Hepatic stellate cell (primary cell): ENCODE measurements around the gene MBOAT2.
A peak's percentile ranks its signal among the peaks of the same experiment; 100 is the strongest.
"Not testable (repeated sequence)": the region's sequence is repeated elsewhere in the genome, so short reads cannot be mapped to it uniquely, and the experiment has no call there.

Experiments
- DNase-seq: peaks from one replicate; pipeline ENCODE4 v3.0.0; 2011; ENCODE audit warnings: low spot score

Gene MBOAT2

GRCh38 chr2:8895087-8895912 lies 108.2 kb downstream of the MBOAT2 start:
- not testable (repeated sequence) for DNase-seq

GRCh38 chr2:8893978-8894820 lies 109.3 kb downstream of the MBOAT2 start:
- DNase-seq: no peak

GRCh38 chr2:8893474-8893873 lies 110.0 kb downstream of the MBOAT2 start:
- DNase-seq: no peak

- DNase-seq: no peak
Observed at GRCh38 chr2:8892111-8892510, 111.4 kb downstream of the MBOAT2 start.

- DNase-seq: no peak
Observed at GRCh38 chr2:8889978-8890377, 113.5 kb downstream of the MBOAT2 start.

GRCh38 chr2:8888963-8889362 lies 114.5 kb downstream of the MBOAT2 start:
- DNase-seq: no peak

- DNase-seq: no peak
Observed at GRCh38 chr2:8886876-8887275, 116.6 kb downstream of the MBOAT2 start.

GRCh38 chr2:8886202-8886518 lies 117.3 kb downstream of the MBOAT2 start:
- no peak for DNase-seq

- no peak for DNase-seq
Observed at GRCh38 chr2:8885449-8886201, 117.9 kb downstream of the MBOAT2 start.

GRCh38 chr2:8884812-8885211 lies 118.7 kb downstream of the MBOAT2 start:
- DNase-seq: no peak

GRCh38 chr2:8882094-8882493 lies 121.4 kb downstream of the MBOAT2 start:
- DNase-seq: peak; percentile 14

- DNase-seq: no peak
Observed at GRCh38 chr2:8877894-8878293, 125.6 kb downstream of the MBOAT2 start.

GRCh38 chr2:8877332-8877731 lies 126.2 kb downstream of the MBOAT2 start:
- no peak for DNase-seq

- DNase-seq: no peak
Observed at GRCh38 chr2:8876628-8877027, 126.9 kb downstream of the MBOAT2 start.

GRCh38 chr2:8872821-8873432 lies 130.6 kb downstream of the MBOAT2 start:
- peak; percentile 42 for DNase-seq

GRCh38 chr2:8870441-8870840 lies 133.0 kb downstream of the MBOAT2 start:
- no peak for DNase-seq

- DNase-seq: no peak
Observed at GRCh38 chr2:8867363-8867762, 136.1 kb downstream of the MBOAT2 start.

- no peak for DNase-seq
Observed at GRCh38 chr2:8863331-8863953, 140.0 kb downstream of the MBOAT2 start.

GRCh38 chr2:8862230-8862629 lies 141.3 kb downstream of the MBOAT2 start:
- no peak for DNase-seq

GRCh38 chr2:8861797-8862196 lies 141.7 kb downstream of the MBOAT2 start:
- DNase-seq: no peak

- DNase-seq: no peak
Observed at GRCh38 chr2:8860239-8860638, 143.2 kb downstream of the MBOAT2 start.

- DNase-seq: no peak
Observed at GRCh38 chr2:8858910-8859309, 144.6 kb downstream of the MBOAT2 start.
